ENCODE data around the gene ITGA3.

Gene ITGA3

DNA sequence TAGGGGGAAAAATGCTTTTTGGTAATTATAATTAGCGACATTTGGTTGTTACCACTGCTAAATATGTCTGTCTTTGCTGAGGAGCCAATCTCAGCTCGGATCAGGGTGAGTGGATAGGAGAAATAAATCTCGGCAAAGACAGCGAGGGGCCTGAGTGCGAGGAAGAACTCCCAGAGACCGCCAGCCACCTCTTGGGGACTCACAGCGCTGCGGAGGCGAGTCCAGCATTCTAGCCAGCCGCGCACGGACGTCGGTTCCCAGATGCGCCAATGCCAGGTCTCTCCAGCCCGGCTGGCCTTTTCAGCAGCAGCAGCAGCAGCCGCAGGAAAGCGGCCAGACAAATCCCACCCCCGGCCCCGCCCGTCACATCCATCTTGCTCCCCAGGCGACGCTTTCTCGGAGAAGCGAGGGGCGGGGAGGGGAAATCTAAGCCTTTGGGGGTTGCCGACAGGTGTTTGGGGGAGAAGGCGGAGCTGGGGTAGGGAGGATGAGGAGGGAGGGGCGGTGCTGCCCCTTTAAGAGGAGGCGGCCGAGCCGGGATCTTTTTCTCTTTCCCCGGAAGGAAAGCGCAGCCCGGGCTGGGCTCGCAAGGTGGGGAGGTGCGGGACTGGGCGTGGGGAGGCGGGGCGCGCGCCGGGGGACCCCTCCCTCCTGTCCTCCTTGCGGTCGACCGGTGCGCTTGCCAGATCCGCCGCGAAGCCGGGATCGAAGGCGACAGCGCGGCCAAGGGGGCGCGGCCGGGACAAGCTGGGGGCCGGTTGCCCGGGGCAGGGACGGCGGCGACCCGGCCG lies at the start of gene ITGA3:
ITGA3 (plus strand) TSS at position 685 of the 791 bp plus-strand sequence. CDS start 330 bp downstream, outside the sequence.
- no peak for TF ChIP-seq CTCF (IDR thresholded peaks at IDR 0.05)
- TF ChIP-seq ZFX (IDR thresholded peaks at IDR 0.05; ENCODE audit: borderline replicate concordance), result no peak
- H3K27ac ChIP-seq, result peak within 1 kb of the TSS; percentile 93

DNA sequence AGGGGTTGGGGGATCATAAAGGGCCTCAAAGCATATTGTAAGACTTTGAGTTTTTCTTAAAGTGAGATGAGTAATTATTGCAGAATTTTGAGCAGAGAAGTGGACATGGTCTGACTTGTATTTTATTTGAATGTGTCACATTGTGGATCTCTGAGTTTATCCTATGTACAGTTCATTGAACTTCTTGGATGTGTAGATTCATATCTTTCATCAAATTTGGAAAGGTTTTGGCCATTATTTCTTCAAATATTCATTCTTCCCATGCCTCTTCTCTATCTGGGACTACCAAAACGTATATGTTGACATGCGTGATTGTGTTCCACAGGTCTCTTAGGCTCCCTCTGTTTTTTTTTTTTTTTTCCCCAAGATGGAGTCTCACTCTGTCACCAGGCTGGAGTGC lies 46.6 kb upstream of the ITGA3 start:
- TF ChIP-seq CTCF (IDR thresholded peaks at IDR 0.05), result no peak
- TF ChIP-seq ZFX (IDR thresholded peaks at IDR 0.05; ENCODE audit: borderline replicate concordance), result no peak
- H3K27ac ChIP-seq, result no peak overlapping the region

DNA sequence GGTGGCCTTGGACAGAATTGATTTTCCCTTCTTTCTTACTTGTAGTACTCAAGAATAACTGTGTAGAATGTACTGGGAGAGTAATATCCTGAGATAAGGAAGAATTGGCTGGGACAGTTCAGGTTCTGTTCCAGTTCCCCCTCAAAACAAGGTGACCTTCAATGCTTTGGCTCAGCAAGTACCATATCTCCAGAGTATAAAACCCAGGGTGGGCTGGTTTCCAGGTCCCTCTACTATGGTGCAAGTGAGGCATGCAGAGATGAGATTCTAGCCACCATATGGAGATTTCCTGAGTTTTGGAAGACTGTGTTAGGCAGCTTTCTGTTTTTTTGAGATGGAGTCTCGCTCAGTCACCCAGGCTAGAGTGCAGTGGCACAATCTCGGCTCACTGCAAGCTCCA lies 42.8 kb upstream of the ITGA3 start:
- TF ChIP-seq ZFX (IDR thresholded peaks at IDR 0.05; ENCODE audit: borderline replicate concordance) (no peak), CTCF (IDR thresholded peaks at IDR 0.05) (no peak)
- no peak overlapping the region for H3K27ac ChIP-seq

GRCh38 chr17:50014471-50015088 lies 41.3 kb upstream of the ITGA3 start:
- TF ChIP-seq CTCF (IDR thresholded peaks at IDR 0.05) (no peak), ZFX (IDR thresholded peaks at IDR 0.05; ENCODE audit: borderline replicate concordance) (no peak)
- H3K27ac ChIP-seq, result no peak overlapping the region

DNA sequence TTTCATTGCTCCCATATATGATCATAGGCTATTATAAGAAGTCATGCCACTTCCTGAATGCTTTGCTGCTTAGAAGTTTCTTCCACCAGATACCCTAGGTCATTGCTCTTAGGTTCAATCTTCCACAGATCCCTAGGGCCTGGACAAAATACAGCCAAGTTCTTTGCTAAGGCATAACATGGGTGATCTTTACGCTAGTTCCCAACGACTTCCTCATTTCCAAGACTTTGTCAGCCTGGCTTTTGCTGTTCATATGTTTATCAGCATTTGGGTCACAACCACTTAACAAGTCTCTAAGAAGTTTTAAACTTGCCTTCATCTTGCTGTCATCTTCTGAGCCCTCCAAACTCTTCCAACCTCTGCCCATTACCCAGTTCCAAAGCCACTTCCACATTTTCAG lies 40.8 kb upstream of the ITGA3 start:
- H3K27ac ChIP-seq, result no peak overlapping the region
- no peak for TF ChIP-seq ZFX (IDR thresholded peaks at IDR 0.05; ENCODE audit: borderline replicate concordance)
- no peak for TF ChIP-seq CTCF (IDR thresholded peaks at IDR 0.05)

DNA sequence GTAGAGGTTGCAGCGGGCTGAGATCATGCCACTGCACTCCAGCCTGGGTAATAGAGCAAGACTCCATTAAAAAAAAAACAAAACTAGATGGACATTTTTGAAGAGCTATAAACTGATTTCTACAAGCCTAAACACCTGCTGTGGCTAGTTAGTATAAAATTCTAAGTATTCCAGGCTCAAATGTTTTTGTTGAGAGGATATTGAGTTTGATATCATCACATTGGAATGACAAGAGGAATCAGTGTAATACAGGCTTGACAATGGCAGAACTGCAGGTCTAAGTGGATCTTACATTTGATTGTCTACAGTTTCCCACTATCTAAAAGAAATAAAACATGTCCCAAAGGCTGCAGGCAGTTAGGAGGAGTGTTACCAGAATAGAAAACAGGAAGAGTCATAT lies 37.0 kb upstream of the ITGA3 start:
- H3K27ac ChIP-seq, result no peak overlapping the region
- TF ChIP-seq CTCF (IDR thresholded peaks at IDR 0.05) (no peak), ZFX (IDR thresholded peaks at IDR 0.05; ENCODE audit: borderline replicate concordance) (no peak)
